Panc1 (cell line): ENCODE results near the gene MAPKAP1. TPM values are rescaled to one million over a fixed set of nuclear protein-coding genes. Genes with fewer than 3 reads are reported as not detected.

ENCODE experiments used
- ATAC-seq: fragments of 200-7000 bp; cut with Tn5 transposase; 2 replicates; pipeline ENCODE4 v1.9.1; 2020; ENCODE audit warnings: mild to moderate bottlenecking, moderate library complexity
- BruUV-seq: library from RNA; stranded (reverse); fragments of 400-500 nt; replicated peaks from 2 replicates; lab custom pipeline; 2021; lab: Mats Ljungman, UMichigan
- CTCF ChIA-PET: fragments of 300-600 bp; sonication (Branson Sonifier 250); formaldehyde crosslinking; loops from one replicate; lab custom pipeline; 2022; ENCODE audit warnings: antibody characterized with exemption; lab: Charles Lee
- POLR2A ChIA-PET: fragments of 300-600 bp; sonication (Branson Sonifier 250); formaldehyde crosslinking; loops from one replicate; lab custom pipeline; 2022; ENCODE audit warnings: antibody characterized with exemption; lab: Charles Lee
- DNase-seq: peaks from one replicate; pipeline ENCODE4 v3.0.0-alpha.2; 2010; ENCODE audit warnings: low read depth, low spot score
- H3K27ac ChIP-seq: 2 replicates; pipeline ENCODE4 v1.5.1; 2011; ENCODE audit warnings: mild to moderate bottlenecking, low read length, inconsistent platforms
- H3K27me3 ChIP-seq: fragments of 200-500 bp; sonication (Bioruptor generic); 2 replicates; pipeline ENCODE4 v1.6.0; 2014; ENCODE audit warnings: low read length, inconsistent platforms; ENCODE audit not compliant: control insufficient read depth, insufficient read depth
- H3K36me3 ChIP-seq: fragments of 200-500 bp; sonication (Bioruptor generic); 2 replicates; pipeline ENCODE4 v1.5.1; 2014; ENCODE audit warnings: inconsistent platforms, mild to moderate bottlenecking, low read length, moderate library complexity; ENCODE audit not compliant: control insufficient read depth, insufficient read depth
- H3K4me1 ChIP-seq: 2 replicates; pipeline ENCODE4 v1.5.1; 2011; ENCODE audit warnings: inconsistent platforms, mild to moderate bottlenecking, low read length, moderate library complexity; ENCODE audit not compliant: control insufficient read depth, insufficient read depth
- H3K4me3 ChIP-seq, 2 experiments: 2 replicates each; pipeline ENCODE4 v1.5.1; 2011 to 2012; ENCODE audit warnings: low read depth in 2 of 2, low read length in 2 of 2, mild to moderate bottlenecking in 2 of 2, inconsistent platforms in 1 of 2, moderate library complexity in 1 of 2
- H3K9me3 ChIP-seq: fragments of 200-500 bp; sonication (Bioruptor generic); 2 replicates; pipeline ENCODE4 v1.5.1; 2014; ENCODE audit warnings: low read depth, mild to moderate bottlenecking, inconsistent platforms, low read length, moderate library complexity; ENCODE audit not compliant: control insufficient read depth, insufficient read depth
- CTCF ChIP-seq: fragments of 450-650 bp; IDR thresholded peaks from 2 replicates; pipeline ENCODE4 v1.5.1; 2017; ENCODE audit warnings: mild to moderate bottlenecking
- POLR2AphosphoS5 ChIP-seq: IDR thresholded peaks from 2 replicates; pipeline ENCODE4 v1.6.1; 2012; ENCODE audit warnings: mild to moderate bottlenecking, low read depth, low read length, moderate library complexity
- REST ChIP-seq, 2 experiments: IDR thresholded peaks; 2 replicates each; pipeline ENCODE4 v1.6.1; 2011 to 2012; ENCODE audit warnings: low read depth in 2 of 2, control low read depth in 1 of 2, low read length in 1 of 2, mild to moderate bottlenecking in 1 of 2, moderate library complexity in 1 of 2; ENCODE audit not compliant: insufficient read depth in 1 of 2
- SIN3A ChIP-seq: IDR thresholded peaks from 2 replicates; pipeline ENCODE4 v1.6.1; 2012; ENCODE audit warnings: low read depth, mild to moderate bottlenecking, low read length, moderate library complexity, borderline replicate concordance; ENCODE audit not compliant: insufficient read depth
- TCF7L2 ChIP-seq: IDR thresholded peaks from 2 replicates; pipeline ENCODE4 v1.6.1; 2011; ENCODE audit warnings: mild to moderate bottlenecking, low read depth, low read length, inconsistent platforms
- in situ Hi-C: cut with HindIII; loops from 2 replicates; pipeline ENCODE4 v1.10.0; 2016; ENCODE audit warnings: low sequenced_read_pairs, low pct_unique_long_range_greater_than_20kb
- intact Hi-C: fragments of 100-400 bp; cut with micrococcal nuclease; formaldehyde crosslinking; loops from one replicate; pipeline ENCODE4 v1.10.0; 2022; ENCODE audit not compliant: unreplicated experiment
- total RNA-seq: library from RNA; stranded (reverse); gene quantifications from one replicate; pipeline ENCODE4 v1.2.1, GENCODE V29; 2021; ENCODE audit not compliant: unreplicated experiment

MAPKAP1 gene
- total RNA-seq, 1 experiment from 2014 or later, result 72.7 TPM

- in situ Hi-C loops, result no loop called here
- Histone ChIP-seq H3K27ac (no peak overlapping the region), H3K4me3 (no peak overlapping the region), H3K36me3 (no peaks in the 10 kb centered on the region), H3K4me1 (no peaks in the 10 kb centered on the region), H3K9me3 (no peaks in the 10 kb centered on the region), H3K27me3 (no peaks in the 10 kb centered on the region)
- ChIA-PET POLR2A (no interaction called here), CTCF (no interaction called here)
- no TSS peak for BruUV-seq
- DNase-seq (no peak), ATAC-seq (no peak)
- TF ChIP-seq SIN3A, result no peak
- no peak for TF ChIP-seq TCF7L2
- TF ChIP-seq POLR2AphosphoS5, result no peak
- no peak for TF ChIP-seq REST (IDR thresholded peaks at IDR 0.05; ENCODE audit: insufficient read depth in 1 of 2, low read depth in 2 of 2, low read length in 1 of 2)
- TF ChIP-seq CTCF, result no peak
- intact Hi-C loops, result no loop called here
These were observed 310.2 kb downstream of the MAPKAP1 start for GRCh38 chr9:125396799-125397198.

DNA sequence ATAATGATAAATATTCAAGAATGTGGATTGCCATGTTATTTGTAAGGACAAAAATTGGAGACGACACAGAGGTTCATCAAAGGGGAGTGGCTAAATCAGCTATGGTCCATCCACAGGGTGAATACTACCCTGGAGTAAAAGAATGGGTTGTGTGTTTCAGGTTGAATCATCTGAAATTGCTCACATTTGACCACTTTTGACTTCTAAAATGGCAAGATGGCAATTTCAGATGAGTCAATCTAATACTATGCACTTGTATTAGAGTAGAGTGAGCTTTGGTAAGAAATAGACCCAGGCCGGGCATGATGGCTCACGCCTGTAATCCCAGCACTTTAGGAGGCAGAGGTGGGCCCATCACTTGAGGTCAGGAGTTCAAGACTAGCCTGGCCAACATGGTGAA lies 313.6 kb downstream of the MAPKAP1 start:
- Histone ChIP-seq H3K9me3 (no peaks in the 10 kb centered on the region), H3K27ac (no peak overlapping the region), H3K4me1 (no peaks in the 10 kb centered on the region), H3K4me3 (no peak overlapping the region), H3K36me3 (no peaks in the 10 kb centered on the region), H3K27me3 (no peaks in the 10 kb centered on the region)
- intact Hi-C loops (no loop called here), in situ Hi-C loops (no loop called here)
- ChIA-PET POLR2A (no interaction called here), CTCF (no interaction called here)
- BruUV-seq, result no TSS peak
- TF ChIP-seq POLR2AphosphoS5 (no peak), SIN3A (no peak), TCF7L2 (no peak), REST (IDR thresholded peaks at IDR 0.05; ENCODE audit: insufficient read depth in 1 of 2, low read depth in 2 of 2, low read length in 1 of 2) (no peak), CTCF (no peak)
- no peak for ATAC-seq
- DNase-seq, result no peak
